H1 (cell line): ENCODE data around the gene RMDN3. TPM values are rescaled to one million over a fixed set of nuclear protein-coding genes. Genes with fewer than 3 reads are reported as not detected.

ENCODE experiments used
- CTCF ChIA-PET: fragments of 300-600 bp; sonication (Branson Sonifier 250); formaldehyde crosslinking; loops from one replicate; lab custom pipeline; 2021; ENCODE audit not compliant: partially characterized antibody; lab: Charles Lee
- POLR2A ChIA-PET: fragments of 300-600 bp; sonication (Branson Sonifier 250); formaldehyde crosslinking; loops from one replicate; lab custom pipeline; 2021; ENCODE audit warnings: inconsistent platforms; ENCODE audit not compliant: partially characterized antibody; lab: Charles Lee
- DNase-seq, 2 experiments: peaks; one replicate each; pipeline versions ENCODE4 v3.0.0 to v3.0.0-alpha.2; 2010 to 2022; ENCODE audit warnings: low spot score in 2 of 2, low read depth in 1 of 2, mixed read lengths in 1 of 2
- FAIRE-seq: peaks from 2 replicates; lab custom pipeline; 2011; peaks lifted over from hg19 to GRCh38; lab: Jason Lieb, UNC
- H2AFZ ChIP-seq: 2 replicates; pipeline ENCODE4 v1.8.1; 2012; ENCODE audit warnings: low read length, inconsistent platforms
- H2AK5ac ChIP-seq: 2 replicates; pipeline ENCODE4 v1.6.1; 2013; ENCODE audit warnings: low read depth, low read length
- H2BK120ac ChIP-seq: replicated peaks from 2 replicates; pipeline ENCODE3; 2013; ENCODE audit warnings: low read depth, low read length, inconsistent platforms
- H2BK12ac ChIP-seq: 2 replicates; pipeline ENCODE4 v1.6.1; 2013; ENCODE audit warnings: low read depth, low read length
- H2BK15ac ChIP-seq: 2 replicates; pipeline ENCODE4 v1.6.1; 2013; ENCODE audit warnings: low read length
- H2BK20ac ChIP-seq: 2 replicates; pipeline ENCODE4 v1.6.1; 2013; ENCODE audit warnings: low read length
- H2BK5ac ChIP-seq: 2 replicates; pipeline ENCODE4 v1.6.1; 2013; ENCODE audit warnings: low read depth, low read length
- H3K14ac ChIP-seq: 2 replicates; pipeline ENCODE4 v1.6.1; 2013; ENCODE audit warnings: inconsistent platforms; ENCODE audit not compliant: insufficient read length
- H3K18ac ChIP-seq: 2 replicates; pipeline ENCODE4 v1.6.1; 2013; ENCODE audit warnings: low read length; ENCODE audit errors: extremely low read depth
- H3K23ac ChIP-seq: 2 replicates; pipeline ENCODE4 v1.6.1; 2013; ENCODE audit warnings: inconsistent platforms; ENCODE audit not compliant: insufficient read length
- H3K23me2 ChIP-seq: 2 replicates; pipeline ENCODE4 v1.6.1; 2013; ENCODE audit warnings: low read depth, low read length
- H3K27ac ChIP-seq: 2 replicates; pipeline ENCODE4 v1.6.1; 2011; ENCODE audit warnings: low read depth, low read length, inconsistent platforms
- H3K27me3 ChIP-seq, 4 experiments: replicated peaks in 1 of 4; 1 replicate in 1 of 4; 2 replicates in 3 of 4; pipeline versions ENCODE4 v1.6.1 to v1.8.1; 2011 to 2013; ENCODE audit warnings: low read length in 3 of 4, mild to moderate bottlenecking in 3 of 4, inconsistent platforms in 2 of 4, mixed read lengths in 2 of 4, moderate library complexity in 1 of 4; ENCODE audit not compliant: control insufficient read depth in 3 of 4, insufficient read depth in 3 of 4; ENCODE audit errors: extremely low read depth in 1 of 4
- H3K36me3 ChIP-seq, 4 experiments: 2 replicates each; pipeline versions ENCODE4 v1.6.1 to v1.8.1; 2011 to 2013; ENCODE audit warnings: mild to moderate bottlenecking in 4 of 4, low read length in 3 of 4, moderate library complexity in 2 of 4, control low read depth in 1 of 4, inconsistent platforms in 1 of 4; ENCODE audit not compliant: insufficient read depth in 4 of 4, control insufficient read depth in 2 of 4
- H3K4ac ChIP-seq: replicated peaks from 2 replicates; pipeline ENCODE3; 2013; ENCODE audit warnings: low read length, low read depth, mixed read lengths, inconsistent platforms; ENCODE audit not compliant: insufficient read length
- H3K4me1 ChIP-seq, 4 experiments: replicated peaks in 1 of 4; 1 replicate in 1 of 4; 2 replicates in 3 of 4; pipeline versions ENCODE4 v1.6.1 to v1.8.1; 2011 to 2013; ENCODE audit warnings: low read length in 3 of 4, inconsistent platforms in 2 of 4, mixed read lengths in 1 of 4; ENCODE audit not compliant: insufficient read depth in 4 of 4, control insufficient read depth in 3 of 4
- H3K4me2 ChIP-seq, 2 experiments: 2 replicates each; pipeline versions ENCODE4 v1.6.1 to v1.8.1; 2011 to 2013; ENCODE audit warnings: low read depth in 2 of 2, low read length in 2 of 2, control low read depth in 1 of 2, inconsistent platforms in 1 of 2, mild to moderate bottlenecking in 1 of 2; ENCODE audit not compliant: insufficient read depth in 1 of 2
- H3K4me3 ChIP-seq, 4 experiments: fragments of 200-600, 300-600 bp in 1 of 4; sonication (generic), shearing (Covaris generic), sonication (Bioruptor Twin) in 1 of 4; 2 replicates each; pipeline versions ENCODE4 v1.5.1 to v1.8.1; 2011 to 2016; ENCODE audit warnings: low read length in 4 of 4, low read depth in 3 of 4, control low read depth in 2 of 4, inconsistent platforms in 2 of 4, mild to moderate bottlenecking in 2 of 4, mixed read lengths in 1 of 4, moderate library complexity in 1 of 4; ENCODE audit not compliant: insufficient read depth in 2 of 4; ENCODE audit errors: extremely low read depth in 1 of 4
- H3K56ac ChIP-seq: replicated peaks from 2 replicates; pipeline ENCODE3; 2013; ENCODE audit warnings: low read depth, mild to moderate bottlenecking, mixed read lengths, low read length, inconsistent platforms; ENCODE audit not compliant: insufficient read length
- H3K79me1 ChIP-seq: 2 replicates; pipeline ENCODE4 v1.6.1; 2013; ENCODE audit warnings: low read depth, low read length, control low read depth
- H3K79me2 ChIP-seq, 2 experiments: 2 replicates each; pipeline versions ENCODE4 v1.6.1 to v1.8.1; 2012 to 2013; ENCODE audit warnings: low read length in 2 of 2, mild to moderate bottlenecking in 2 of 2, inconsistent platforms in 1 of 2; ENCODE audit not compliant: insufficient read depth in 2 of 2, control insufficient read depth in 1 of 2
- H3K9ac ChIP-seq, 4 experiments: replicated peaks in 1 of 4; 1 replicate in 1 of 4; 2 replicates in 3 of 4; pipeline versions ENCODE4 v1.6.1 to v1.8.1; 2011 to 2013; ENCODE audit warnings: low read depth in 3 of 4, low read length in 3 of 4, control low read depth in 2 of 4, mild to moderate bottlenecking in 2 of 4, moderate library complexity in 2 of 4, inconsistent platforms in 1 of 4; ENCODE audit errors: extremely low read depth in 1 of 4
- H3K9me3 ChIP-seq, 2 experiments: 2 replicates each; pipeline versions ENCODE4 v1.6.1 to v1.8.1; 2012 to 2013; ENCODE audit warnings: mild to moderate bottlenecking in 2 of 2, moderate library complexity in 2 of 2, control low read depth in 1 of 2, inconsistent platforms in 1 of 2, low read depth in 1 of 2, low read length in 1 of 2, mixed read lengths in 1 of 2; ENCODE audit not compliant: insufficient read depth in 2 of 2
- H4K20me1 ChIP-seq, 2 experiments: replicated peaks in 1 of 2; 2 replicates each; pipeline versions ENCODE3 to v1.8.1; 2011 to 2013; ENCODE audit warnings: inconsistent platforms in 2 of 2, low read length in 2 of 2, mild to moderate bottlenecking in 1 of 2; ENCODE audit not compliant: insufficient read depth in 2 of 2, control insufficient read depth in 1 of 2
- H4K5ac ChIP-seq: 2 replicates; pipeline ENCODE4 v1.6.1; 2013; ENCODE audit warnings: low read length, low read depth, mixed read lengths, inconsistent platforms; ENCODE audit not compliant: insufficient read length
- H4K8ac ChIP-seq: 2 replicates; pipeline ENCODE4 v1.8.0; 2013; ENCODE audit warnings: mild to moderate bottlenecking, moderate library complexity, low read length, inconsistent platforms; ENCODE audit not compliant: insufficient read depth; ENCODE audit errors: extremely low read depth
- H4K91ac ChIP-seq: replicated peaks from 2 replicates; pipeline ENCODE3; 2013; ENCODE audit warnings: low read length, mixed read lengths, inconsistent platforms; ENCODE audit not compliant: insufficient read length
- BRCA1 ChIP-seq: IDR thresholded peaks from 2 replicates; pipeline ENCODE4 v1.6.1; 2012; ENCODE audit warnings: low read depth, low read length, improper control_type of control experiment
- CBX5 ChIP-seq: fragments of 300-800, 300-1000 bp; sonication (generic); IDR thresholded peaks from 2 replicates; pipeline ENCODE4 v1.7.1; 2016; ENCODE audit warnings: antibody characterized with exemption, low read length, low read depth
- CTBP2 ChIP-seq: IDR thresholded peaks from 2 replicates; pipeline ENCODE4 v1.7.0; 2011; ENCODE audit warnings: borderline replicate concordance, mild to moderate bottlenecking, moderate library complexity, mixed read lengths, low read length; ENCODE audit not compliant: insufficient read depth, insufficient read length
- E2F6 ChIP-seq: IDR thresholded peaks from 2 replicates; pipeline ENCODE4 v1.6.1; 2012; ENCODE audit warnings: inconsistent platforms
- EP300 ChIP-seq, 2 experiments: IDR thresholded peaks; 1 replicate in 1 of 2; 2 replicates in 1 of 2; pipeline ENCODE4 v1.6.1; 2011 to 2012; ENCODE audit warnings: low read depth in 2 of 2, low read length in 2 of 2, mild to moderate bottlenecking in 2 of 2, borderline replicate concordance in 1 of 2, inconsistent platforms in 1 of 2, moderate library complexity in 1 of 2
- MAX ChIP-seq: IDR thresholded peaks from 2 replicates; pipeline ENCODE4 v1.6.1; 2012; ENCODE audit warnings: inconsistent platforms
- POLR2A ChIP-seq, 2 experiments: IDR thresholded peaks; 1 replicate in 1 of 2; 2 replicates in 1 of 2; pipeline ENCODE4 v1.6.1; 2011; ENCODE audit warnings: low read depth in 2 of 2, low read length in 2 of 2, mild to moderate bottlenecking in 2 of 2; ENCODE audit errors: control extremely low read depth in 1 of 2
- SAP30 ChIP-seq: fragments of 300-600 bp; sonication (generic); IDR thresholded peaks from 2 replicates; pipeline ENCODE4 v1.7.1; 2012; ENCODE audit warnings: low read length, moderate library complexity, mild to moderate bottlenecking, inconsistent platforms; ENCODE audit not compliant: insufficient read depth, insufficient replicate concordance
- SIX5 ChIP-seq: IDR thresholded peaks from 2 replicates; pipeline ENCODE4 v1.6.1; 2011; ENCODE audit warnings: mild to moderate bottlenecking, low read depth, low read length
- TBP ChIP-seq: IDR thresholded peaks from 2 replicates; pipeline ENCODE4 v1.6.1; 2011; ENCODE audit warnings: low read depth, low read length, improper control_type of control experiment
- TEAD4 ChIP-seq: IDR thresholded peaks from 2 replicates; pipeline ENCODE4 v1.6.1; 2012; ENCODE audit warnings: low read depth, low read length, inconsistent platforms, mixed read lengths
- USF2 ChIP-seq: IDR thresholded peaks from 2 replicates; pipeline ENCODE4 v1.6.1; 2011; ENCODE audit warnings: low read length, improper control_type of control experiment
- WGBS, 2 experiments: shearing (Covaris generic) in 1 of 2; methylation state at CpG; one replicate each; pipeline versions ENCODE4 v1.1.6 to v1.1.7; 2013 to 2015; ENCODE audit warnings: low lambda C conversion rate in 2 of 2, mixed read lengths in 2 of 2, inconsistent platforms in 1 of 2, low coverage in 1 of 2, missing lambda C conversion rate in 1 of 2; ENCODE audit not compliant: insufficient replicate concordance in 2 of 2, insufficient coverage in 1 of 2, insufficient read length in 1 of 2; ENCODE audit errors: extremely low coverage in 1 of 2, missing lambda C conversion rate in 1 of 2; 5-methylcytosine and 5-hydroxymethylcytosine counted together
- polyA plus RNA-seq, 7 experiments: library from polyadenylated mRNA; depleted of rRNA in 3 of 7; stranded (reverse) in 5 of 7; unstranded in 2 of 7; fragments of >200 nt in 5 of 7; fragments of 200-250 nt in 2 of 7; gene quantifications; 1 replicate in 5 of 7; 2 replicates in 1 of 7; 4 replicates in 1 of 7; pipeline versions ENCODE4 v1.2.1 to v1.2.3, GENCODE V29; 2011 to 2013; ENCODE audit warnings: missing spikeins in 2 of 7, mixed read lengths in 2 of 7
- total RNA-seq: library from RNA; stranded (reverse); fragmentation: NEBNext Ultra II Directional; extraction: Animal tissue kit (Norgen Biotek cat#: 25700); gene quantifications from 2 replicates; pipeline ENCODE4 v1.2.1, GENCODE V29; 2021

The RMDN3 gene
- total and polyA plus RNA-seq, 2 of the 8 experiments (the other 6 are each of a cell fraction or from before 2014, with no cell fraction given): 10.8 to 24.1 TPM

GRCh38 chr15:40722934-40723333 lies 32.1 kb downstream of the RMDN3 start:
- ChIA-PET CTCF (interaction anchor here (0.8 to 1.8 kb wide), 6 partner anchors 17 to 169 kb away, joined by 3 to 7 read pairs (median 6); no protein-coding TSS in a partner anchor), POLR2A (interaction anchor here (1.1 to 1.7 kb wide), 2 partner anchors 17 to 19 kb away, joined by 3 read pairs; no protein-coding TSS in a partner anchor)
- WGBS, 2 experiments: 86% methylated on average over 2 of the region's 2 CpGs; no CpG with 5 or more reads in 1 of the 2 experiments
- no peaks in the 10 kb centered on the region for H3K27me3 ChIP-seq
- H2BK15ac ChIP-seq: no peak overlapping the region
- no peak overlapping the region for H2AK5ac ChIP-seq
- H3K4ac ChIP-seq: no peak overlapping the region
- H4K5ac ChIP-seq: no peak overlapping the region
- H3K4me3 ChIP-seq: no peak overlapping the region
- H2BK5ac ChIP-seq: no peak overlapping the region
- no peak overlapping the region for H3K23ac ChIP-seq
- H2BK20ac ChIP-seq: no peak overlapping the region
- no peaks in the 10 kb centered on the region for H3K23me2 ChIP-seq
- no peak overlapping the region for H2BK12ac ChIP-seq
- no peaks in the 10 kb centered on the region for H3K4me1 ChIP-seq
- H3K79me1 ChIP-seq: no peaks in the 10 kb centered on the region
- no peak overlapping the region for H3K18ac ChIP-seq
- no peak for FAIRE-seq
- no peak overlapping the region for H3K4me2 ChIP-seq
- H3K14ac ChIP-seq: no peak overlapping the region
- no peak overlapping the region for H2BK120ac ChIP-seq
- H3K79me2 ChIP-seq: no peaks in the 10 kb centered on the region
- no peak overlapping the region for H4K8ac ChIP-seq
- no peak overlapping the region for H4K91ac ChIP-seq
- peaks cover 3 to 36% (median 10%) of the 10 kb centered on the region in 4 experiments; a peak in 7 of 8 replicates for H3K36me3 ChIP-seq
- H4K20me1 ChIP-seq: no peaks in the 10 kb centered on the region
- H3K9ac ChIP-seq: no peak overlapping the region
- no peaks in the 10 kb centered on the region for H3K9me3 ChIP-seq
- no peak for DNase-seq
- no peak overlapping the region for H2AFZ ChIP-seq
- no peak overlapping the region for H3K27ac ChIP-seq
- no peak overlapping the region for H3K56ac ChIP-seq
- TF ChIP-seq E2F6 (no peak), TEAD4 (no peak), MAX (no peak), SIX5 (no peak), SAP30 (no peak), CTBP2 (no peak), POLR2A (IDR thresholded peaks at IDR 0.05; ENCODE audit: control extremely low read depth in 1 of 2, low read depth in 2 of 2, low read length in 2 of 2) (no peak), EP300 (IDR thresholded peaks at IDR 0.05; ENCODE audit: borderline replicate concordance in 1 of 2, low read depth in 2 of 2, low read length in 2 of 2) (no peak), TBP (no peak), CBX5 (no peak), BRCA1 (no peak), USF2 (no peak)
